Activated CD8-positive, alpha-beta memory T cell treated with anti-CD3 and anti-CD28 coated beads, Interleukin-2, amount 50 U/mL, for 1 hour (primary cell): ENCODE results near the gene SHKBP1.
A peak's percentile ranks its signal among the peaks of the same experiment; 100 is the strongest.
"Not testable (repeated sequence)": the region's sequence is repeated elsewhere in the genome, so short reads cannot be mapped to it uniquely, and the experiment has no call there.

Experiments used
- DNase-seq: peaks from one replicate; pipeline ENCODE4 v3.0.0-alpha.2; 2020; ENCODE audit errors: extremely low read depth

The SHKBP1 gene

GRCh38 chr19:40555978-40556689, 20.5 kb upstream of the SHKBP1 start:
- no peak for DNase-seq

DNA sequence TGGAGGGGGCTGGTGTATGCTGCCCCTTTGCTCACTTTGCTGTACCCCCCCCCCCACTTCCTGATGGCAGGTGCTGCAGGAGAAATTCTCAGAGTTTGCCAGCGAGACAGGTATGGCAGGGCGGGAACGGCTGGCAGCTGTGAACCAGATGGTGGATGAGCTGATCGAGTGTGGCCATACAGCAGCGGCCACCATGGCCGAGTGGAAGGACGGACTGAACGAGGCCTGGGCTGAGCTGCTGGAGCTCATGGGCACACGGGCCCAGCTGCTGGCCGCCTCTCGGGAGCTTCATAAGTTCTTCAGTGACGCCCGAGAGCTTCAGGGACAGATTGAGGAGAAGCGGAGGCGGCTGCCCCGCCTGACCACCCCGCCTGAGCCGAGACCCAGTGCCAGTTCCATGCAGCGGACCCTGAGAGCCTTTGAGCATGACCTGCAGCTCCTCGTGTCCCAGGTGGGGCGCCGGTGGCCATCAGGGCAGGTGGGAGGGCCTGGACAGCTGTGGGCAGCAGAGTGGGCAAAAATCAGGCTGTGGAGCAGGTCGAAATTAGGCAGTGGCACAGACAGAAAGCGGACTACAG, 19.6 kb upstream of the SHKBP1 start:
- DNase-seq, result no peak

DNA sequence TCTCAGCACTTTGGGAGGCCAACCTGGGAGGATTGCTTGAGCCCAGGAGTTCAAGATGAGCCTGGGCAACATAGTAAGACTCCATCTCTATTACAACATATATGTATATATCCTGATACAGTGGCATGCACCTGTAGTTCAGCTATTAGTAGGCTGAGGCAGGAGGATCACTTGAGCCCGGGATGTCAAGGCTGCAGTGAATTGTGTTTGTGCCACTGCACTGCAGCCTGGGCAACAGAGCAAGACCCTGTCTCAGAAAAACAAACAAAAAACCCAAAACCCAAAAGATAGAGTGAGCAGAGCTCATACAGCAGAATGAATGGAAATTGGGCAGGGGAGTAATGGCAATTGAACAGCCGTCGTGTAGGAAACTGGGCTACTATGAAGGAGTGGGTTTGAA, 17.3 kb upstream of the SHKBP1 start:
- no peak for DNase-seq

DNA sequence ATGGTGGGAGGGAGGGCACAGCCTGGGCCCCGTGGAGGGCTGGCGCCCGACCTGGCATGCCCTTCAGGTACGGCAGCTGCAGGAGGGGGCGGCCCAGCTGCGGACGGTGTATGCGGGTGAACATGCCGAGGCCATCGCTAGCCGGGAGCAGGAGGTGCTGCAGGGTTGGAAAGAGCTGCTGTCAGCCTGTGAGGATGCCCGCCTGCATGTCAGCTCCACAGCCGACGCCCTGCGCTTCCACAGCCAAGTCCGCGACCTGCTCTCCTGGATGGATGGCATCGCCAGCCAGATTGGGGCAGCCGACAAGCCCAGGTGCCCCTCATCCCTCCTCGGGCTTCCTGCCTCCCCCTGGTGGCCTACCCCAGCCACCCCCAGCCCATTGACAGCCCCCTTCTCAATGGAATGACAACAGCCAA, 16.6 kb upstream of the SHKBP1 start:
- DNase-seq, result no peak

- no peak for DNase-seq
Observed at GRCh38 chr19:40561947-40562346, 14.7 kb upstream of the SHKBP1 start.

DNA sequence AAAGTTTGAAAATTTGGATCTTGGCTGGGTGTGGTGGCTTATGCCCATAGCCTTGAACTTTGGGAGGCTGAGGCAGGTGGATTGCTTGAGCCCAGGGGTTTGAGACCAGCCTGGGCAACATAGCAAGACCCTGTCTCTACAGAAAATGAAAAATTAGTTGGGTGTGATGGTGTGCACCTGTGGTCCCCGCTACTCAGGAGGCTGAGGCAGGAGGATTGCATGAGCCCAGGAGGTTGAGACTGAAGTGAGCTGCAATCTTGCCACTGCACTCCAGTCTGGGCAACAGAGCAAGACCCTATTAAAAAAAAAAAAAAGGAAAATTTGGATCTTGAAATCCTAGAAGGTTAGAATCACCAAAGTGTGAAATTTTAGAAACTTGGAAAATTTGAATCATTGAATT, 12.1 kb upstream of the SHKBP1 start:
- not testable (repeated sequence) for DNase-seq

DNA sequence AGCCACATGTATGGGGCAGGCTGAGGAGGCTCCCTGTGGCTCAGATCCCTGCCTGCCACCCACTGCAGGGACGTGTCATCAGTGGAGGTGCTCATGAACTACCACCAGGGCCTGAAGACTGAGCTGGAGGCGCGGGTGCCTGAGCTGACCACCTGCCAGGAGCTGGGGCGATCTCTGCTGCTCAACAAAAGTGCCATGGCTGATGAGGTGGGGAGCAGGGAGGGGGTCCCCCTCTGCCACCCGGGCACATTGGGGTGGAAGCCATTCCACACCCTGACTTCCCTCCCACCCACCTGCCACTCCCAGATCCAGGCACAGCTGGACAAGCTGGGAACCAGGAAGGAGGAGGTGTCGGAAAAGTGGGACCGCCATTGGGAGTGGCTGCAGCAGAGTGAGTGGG, 11.3 kb upstream of the SHKBP1 start:
- no peak for DNase-seq

GRCh38 chr19:40565910-40566495, 10.7 kb upstream of the SHKBP1 start:
- no peak for DNase-seq

DNA sequence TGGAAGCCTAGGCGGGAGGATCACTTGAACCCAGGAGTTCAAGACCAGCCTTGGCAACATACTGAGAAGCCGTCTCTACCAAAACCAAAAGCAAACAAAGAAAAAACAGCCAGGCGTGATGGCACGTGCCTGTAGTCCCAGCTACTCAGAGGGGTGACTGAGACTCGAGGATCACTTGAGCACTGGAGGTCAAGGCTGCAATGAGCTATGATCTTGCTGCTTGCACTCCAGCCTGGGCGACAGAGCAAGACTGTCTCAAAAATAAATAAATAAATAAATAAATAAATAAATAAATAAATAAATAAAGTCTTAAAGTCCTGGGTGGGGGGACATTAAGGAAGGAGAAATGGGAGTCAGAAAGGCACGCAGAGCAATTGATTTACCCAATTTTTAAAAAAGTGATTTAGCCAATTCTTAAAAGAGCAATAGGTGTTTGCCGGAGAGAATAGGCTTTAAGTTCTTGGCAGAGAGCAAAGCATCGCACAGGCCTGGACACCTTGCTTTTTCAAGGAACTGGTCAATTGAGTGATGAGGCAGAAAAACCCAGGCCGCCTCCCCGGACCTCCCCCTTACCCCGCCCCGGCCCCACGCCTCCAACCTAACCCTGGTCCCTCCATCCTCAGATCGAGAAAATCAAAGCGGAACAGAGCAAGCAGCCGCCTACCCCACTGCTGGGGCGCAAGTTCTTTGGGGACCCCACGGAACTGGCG, 9.5 kb upstream of the SHKBP1 start:
- DNase-seq, result no peak

GRCh38 chr19:40567750-40568494, 8.8 kb upstream of the SHKBP1 start:
- DNase-seq, result no peak

GRCh38 chr19:40570313-40571004, 6.2 kb upstream of the SHKBP1 start:
- peak; percentile 94 for DNase-seq

DNA sequence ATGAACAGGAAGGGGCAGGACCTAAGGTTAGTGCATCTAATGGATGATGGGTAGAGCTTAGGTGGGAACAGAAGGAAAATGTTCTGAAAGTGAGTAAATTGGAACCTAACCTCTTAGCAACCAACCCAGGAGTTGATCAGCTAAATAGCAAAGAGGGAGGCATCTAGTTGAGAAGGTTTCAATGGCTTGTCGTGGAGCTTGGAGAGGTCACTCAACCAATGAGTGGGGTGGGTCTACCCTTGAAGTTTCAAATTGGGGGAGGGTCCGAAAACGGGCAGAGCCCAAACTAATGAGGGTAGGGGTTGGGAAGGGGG, 5.7 kb upstream of the SHKBP1 start:
- no peak for DNase-seq

- DNase-seq, result no peak
Observed at GRCh38 chr19:40571831-40572495, 4.7 kb upstream of the SHKBP1 start.

GRCh38 chr19:40575326-40575725, 1.3 kb upstream of the SHKBP1 start:
- no peak for DNase-seq

- no peak for DNase-seq
Observed at GRCh38 chr19:40576151-40576584, 505 bp upstream of the SHKBP1 start.

DNA sequence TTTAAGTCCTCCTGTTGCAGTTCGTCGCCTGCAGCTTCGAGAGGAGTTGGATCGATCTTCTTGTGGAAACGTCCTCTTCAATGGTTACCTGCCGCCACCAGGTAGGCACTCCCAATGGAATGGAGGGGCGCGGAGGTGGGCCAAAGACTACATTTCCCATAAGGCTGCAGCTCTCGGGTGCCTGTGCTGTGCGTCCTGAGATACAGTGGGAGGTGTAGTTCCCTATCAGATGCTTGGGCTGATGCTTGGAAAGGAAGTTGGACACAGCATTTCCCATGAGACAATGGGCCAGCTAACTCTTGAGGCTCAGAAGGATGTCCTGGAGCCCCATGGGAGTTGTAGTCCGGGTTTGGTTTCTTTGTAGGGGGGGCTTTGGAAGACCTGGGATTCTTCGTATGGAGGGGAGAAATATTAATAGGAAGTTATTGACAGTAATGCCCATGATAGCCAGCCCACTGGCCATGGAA, 1.8 kb downstream of the SHKBP1 start:
- no peak for DNase-seq

DNA sequence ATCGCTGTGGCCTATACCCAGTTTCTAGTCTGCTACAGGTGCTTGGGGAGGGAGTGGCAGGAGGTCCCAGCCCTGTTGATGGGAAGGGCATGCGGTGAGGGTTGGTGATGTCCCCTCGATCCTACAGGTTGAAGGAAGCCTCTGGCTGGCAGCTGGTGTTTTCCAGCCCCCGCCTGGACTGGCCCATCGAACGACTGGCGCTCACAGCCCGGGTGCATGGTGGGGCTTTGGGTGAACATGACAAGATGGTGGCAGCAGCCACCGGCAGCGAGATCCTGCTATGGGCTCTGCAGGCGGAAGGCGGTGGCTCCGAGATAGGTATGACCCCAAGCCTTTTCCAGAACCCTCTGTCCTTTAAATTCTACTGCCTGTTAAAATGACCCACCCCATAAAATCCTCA, 3.9 kb downstream of the SHKBP1 start:
- DNase-seq, result no peak

DNA sequence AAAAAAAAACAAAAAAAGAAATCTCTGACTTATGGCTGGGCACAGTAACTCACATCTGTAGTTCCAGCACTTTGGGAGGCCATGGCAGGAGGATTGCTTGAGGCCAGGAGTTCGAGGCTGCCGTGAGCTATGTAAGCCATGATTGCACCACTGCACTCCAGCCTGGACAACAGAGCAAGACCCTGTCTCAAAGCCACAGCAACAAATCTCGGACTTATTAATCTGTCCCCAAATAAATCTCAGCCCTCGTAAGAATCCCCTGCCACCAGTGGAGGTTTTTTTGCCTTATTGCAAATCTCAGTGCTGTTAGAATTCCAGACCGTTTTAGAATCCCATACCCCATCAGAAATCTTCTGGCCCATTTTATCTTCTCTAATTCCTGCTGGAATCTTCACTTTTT, 4.9 kb downstream of the SHKBP1 start:
- DNase-seq, result no peak

DNA sequence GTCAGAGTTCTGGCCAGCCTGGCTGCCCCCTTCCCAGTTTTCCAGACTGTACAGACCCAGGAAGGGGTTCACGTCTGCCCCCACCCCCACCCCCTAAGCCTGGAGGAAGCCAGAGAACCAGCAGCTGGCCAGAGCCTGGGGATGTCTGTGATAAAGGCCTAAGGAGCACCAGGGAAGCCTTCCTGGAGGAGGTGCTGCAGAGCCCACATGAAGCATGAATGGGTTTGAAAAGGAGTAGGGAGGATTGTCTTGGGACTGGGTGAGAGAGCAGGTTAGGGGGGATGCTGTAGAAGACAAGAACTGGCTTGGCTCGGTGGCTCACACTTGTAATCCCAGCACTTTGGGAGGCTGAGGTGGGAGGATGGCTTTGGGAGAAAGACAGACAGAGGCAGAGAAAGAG, 5.8 kb downstream of the SHKBP1 start:
- no peak for DNase-seq

DNA sequence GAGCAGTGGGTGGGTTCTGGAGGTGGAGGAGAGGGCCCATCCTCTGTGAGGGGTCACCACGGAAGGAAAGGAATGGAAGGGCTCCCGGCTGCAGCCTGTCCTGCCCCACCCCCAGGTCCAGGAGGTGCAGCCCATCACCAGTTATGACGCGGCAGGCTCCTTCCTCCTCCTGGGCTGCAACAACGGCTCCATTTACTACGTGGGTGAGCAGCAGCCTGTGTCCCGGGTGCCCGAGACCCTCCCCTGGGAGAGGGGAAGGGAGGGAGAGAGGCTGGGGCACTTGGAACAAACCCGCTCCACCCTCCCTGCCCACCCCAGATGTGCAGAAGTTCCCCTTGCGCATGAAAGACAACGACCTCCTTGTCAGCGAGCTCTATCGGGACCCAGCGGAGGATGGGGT, 6.6 kb downstream of the SHKBP1 start:
- no peak for DNase-seq

DNA sequence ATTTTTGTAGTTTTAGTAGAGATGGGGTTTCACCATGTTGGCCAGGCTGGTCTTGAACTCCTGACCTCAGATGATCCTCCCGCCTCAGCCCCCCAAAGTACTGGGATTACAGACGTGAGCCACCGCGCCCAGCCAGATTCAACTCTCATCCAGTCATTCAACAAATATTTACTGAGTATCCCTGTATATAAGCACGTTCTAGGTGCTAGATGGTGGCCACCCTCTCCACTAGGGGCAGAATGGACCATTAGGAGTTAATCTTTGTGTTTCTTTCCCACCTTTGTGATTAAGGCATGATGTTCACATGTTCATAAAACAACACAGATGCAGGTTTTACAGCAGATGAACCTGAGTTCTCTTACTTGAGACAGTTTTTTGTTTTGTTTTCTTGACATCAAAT, 7.3 kb downstream of the SHKBP1 start:
- no peak for DNase-seq
